Ovary (tissue), 9 donors: Measurements from ENCODE around the gene TAS2R41. TPM values are rescaled to one million over a fixed set of nuclear protein-coding genes. Genes with fewer than 3 reads are reported as not detected.

ENCODE experiments used
- DNase-seq, 5 donors: peaks; one replicate each; pipeline ENCODE4 v3.0.0-alpha.2; 2019 to 2020
- H3K27ac ChIP-seq, 2 donors: fragments of 200-600 bp; one replicate each; pipeline versions ENCODE4 v1.5.1 to v1.8.0; 2019 to 2022
- H3K27me3 ChIP-seq: fragments of 200-600 bp; one replicate; pipeline ENCODE4 v1.8.0; 2022
- H3K36me3 ChIP-seq: fragments of 200-600 bp; sonication (generic); one replicate; pipeline ENCODE4 v1.5.1; 2019
- H3K4me1 ChIP-seq: one replicate; pipeline ENCODE4 v1.8.1; 2013; ENCODE audit warnings: mild to moderate bottlenecking, moderate library complexity; ENCODE audit not compliant: insufficient read depth
- H3K4me3 ChIP-seq: fragments of 200-600 bp; sonication (generic); one replicate; pipeline ENCODE4 v1.5.1; 2017
- H3K9me3 ChIP-seq, 2 donors: fragments of 200-600 bp in 1 of 2; sonication (generic) in 1 of 2; one replicate each; pipeline versions ENCODE4 v1.5.1 to v1.8.1; 2013 to 2019; ENCODE audit warnings: mild to moderate bottlenecking in 1 of 2, moderate library complexity in 1 of 2
- CTCF ChIP-seq, 3 donors: fragments of 450-650 bp in 2 of 3; fragments of 200-600 bp in 1 of 3; IDR thresholded peaks; one replicate each; pipeline versions ENCODE4 v1.5.1 to v1.8.0; 2016 to 2022; ENCODE audit warnings: antibody characterized with exemption in 3 of 3, mild to moderate bottlenecking in 1 of 3
- EP300 ChIP-seq: sonication (generic); formaldehyde crosslinking; IDR thresholded peaks from one replicate; pipeline ENCODE4 v1.6.1; 2017; ENCODE audit warnings: antibody characterized with exemption
- POLR2A ChIP-seq: fragments of 450-650 bp; IDR thresholded peaks from one replicate; pipeline ENCODE4 v1.6.1; 2017; ENCODE audit warnings: antibody characterized with exemption, mild to moderate bottlenecking, moderate library complexity
- WGBS, 3 donors: extraction: QIAGEN DNeasy Blood & Tissue Kit in 1 of 3; methylation state at CpG; one replicate each; pipeline versions ENCODE4 v1.1.5 to v1.1.7; 2013 to 2017; 5-methylcytosine and 5-hydroxymethylcytosine counted together
- intact Hi-C, 4 donors: fragments of 100-400 bp; cut with DNase I; formaldehyde crosslinking; loops; one replicate each; pipeline versions ENCODE4 v1.11.0 to v1.15.1; 2022 to 2023
- polyA plus RNA-seq, 2 donors: library from polyadenylated mRNA; stranded (reverse); fragments of 200-250 nt in 1 of 2; fragments of 350-450 nt in 1 of 2; fragmentation: Illumina TruSeq in 1 of 2; extraction: RNeasy Lipid Tissue Mini Kit (QIAGEN cat#74804) in 1 of 2; gene quantifications; one replicate each; pipeline ENCODE4 v1.2.3, GENCODE V29; 2013 to 2014
- total RNA-seq, 7 donors: library from RNA; depleted of rRNA in 2 of 7; stranded (reverse); fragments of >200 nt in 2 of 7; fragmentation: NEBNext Ultra II Directional in 3 of 7; extraction: Animal tissue kit (Norgen Biotek cat#: 25700) in 3 of 7; gene quantifications; one replicate each; pipeline versions ENCODE4 v1.1.0 to v1.2.4, GENCODE V29; 2016 to 2023
- donor health status: DM: no; HTN: no; CAD: no; lungs with moderate emphysema.
- donor health status: DM: no; HTN: no; CAD: no.
- donor health status: Bipolar disorder and iron deficiency.
- donor health status: DM: yes; HTN: yes; CAD: no.
- donor health status: DM: no; HTN: no; CAD: no.
- donor health status: DM: yes; HTN: yes; CAD: no.

TAS2R41 gene
- total and polyA plus RNA-seq, 9 donors, result 0.50 TPM; not detected in 8

GRCh38 chr7:143492799-143493739 lies 15.4 kb downstream of the TAS2R41 start:
- H3K27ac ChIP-seq, result no peak overlapping the region
- no peaks in the 10 kb centered on the region for H3K36me3 ChIP-seq
- DNase-seq, result no peak
- H3K9me3 ChIP-seq, result no peaks in the 10 kb centered on the region
- H3K27me3 ChIP-seq, result no peaks in the 10 kb centered on the region
- WGBS, 3 donors, result 58 to 80% (median 80%) methylated on average over 6 of the region's 6 CpGs
- no peak overlapping the region for H3K4me3 ChIP-seq
- no peak for TF ChIP-seq EP300
- no peak for TF ChIP-seq POLR2A
- TF ChIP-seq CTCF (IDR thresholded peaks at IDR 0.05), result no peak
- intact Hi-C loops, result no loop called here
- H3K4me1 ChIP-seq, result peaks cover 2% of the 10 kb centered on the region

- intact Hi-C loops, result no loop called here
- DNase-seq, result no peak
- Histone ChIP-seq H3K36me3 (no peaks in the 10 kb centered on the region), H3K9me3 (no peaks in the 10 kb centered on the region), H3K27ac (no peak overlapping the region), H3K4me3 (no peak overlapping the region), H3K27me3 (no peaks in the 10 kb centered on the region), H3K4me1 (peaks cover 2% of the 10 kb centered on the region)
- TF ChIP-seq CTCF (IDR thresholded peaks at IDR 0.05) (no peak), EP300 (no peak), POLR2A (no peak)
- 63 to 84% (median 84%) methylated on average over 1 of the region's 1 CpG for WGBS, 3 donors
Measured at GRCh38 chr7:143493751-143494150, 16.1 kb downstream of the TAS2R41 start.

- Histone ChIP-seq H3K27me3 (no peaks in the 10 kb centered on the region), H3K27ac (no peak overlapping the region), H3K4me3 (no peak overlapping the region), H3K4me1 (peaks cover 2% of the 10 kb centered on the region), H3K36me3 (no peaks in the 10 kb centered on the region), H3K9me3 (no peaks in the 10 kb centered on the region)
- TF ChIP-seq EP300, result no peak
- no peak for TF ChIP-seq POLR2A
- no peak for TF ChIP-seq CTCF (IDR thresholded peaks at IDR 0.05)
- WGBS, 3 donors, result 21 to 39% (median 30%) methylated on average over 1 of the region's 1 CpG
- no peak for DNase-seq
- intact Hi-C loops, result no loop called here
Measured at GRCh38 chr7:143494622-143495021, 16.9 kb downstream of the TAS2R41 start.

- H3K4me1 ChIP-seq, result peaks cover 3% of the 10 kb centered on the region
- H3K9me3 ChIP-seq, result no peaks in the 10 kb centered on the region
- H3K27me3 ChIP-seq, result no peaks in the 10 kb centered on the region
- intact Hi-C loops, result no loop called here
- no peak overlapping the region for H3K27ac ChIP-seq
- no peak overlapping the region for H3K4me3 ChIP-seq
- H3K36me3 ChIP-seq, result no peaks in the 10 kb centered on the region
- TF ChIP-seq EP300, result no peak
- no peak for TF ChIP-seq POLR2A
- TF ChIP-seq CTCF (IDR thresholded peaks at IDR 0.05), result no peak
- DNase-seq, result no peak
Measured at GRCh38 chr7:143495851-143496250, 18.2 kb downstream of the TAS2R41 start.
